SK-N-SH treated with all-trans-retinoic acid at 6 μM for 48 hours (cell line): Measurements from ENCODE around the gene SMTNL2.
"Not testable (repeated sequence)": the region's sequence is repeated elsewhere in the genome, so short reads cannot be mapped to it uniquely, and the experiment has no call there.

ENCODE experiments used
- ATAC-seq: fragments of 200-7000 bp; cut with Tn5 transposase; 3 replicates; pipeline ENCODE4 v1.9.1; 2020; ENCODE audit warnings: mild to moderate bottlenecking, moderate library complexity
- BACH2 ChIP-seq: fragments of 250-450 bp; sonication (Bioruptor Pico); IDR thresholded peaks from 2 replicates; pipeline ENCODE4 v1.9.0; 2021; ENCODE audit warnings: mild to moderate bottlenecking, borderline replicate concordance
- CSDC2 ChIP-seq: fragments of 250-450 bp; sonication (Bioruptor Pico); IDR thresholded peaks from 2 replicates; pipeline ENCODE4 v1.5.0; 2020; ENCODE audit warnings: mild to moderate bottlenecking, moderate library complexity
- ESRRG ChIP-seq: fragments of 250-450 bp; sonication (Bioruptor Pico); IDR thresholded peaks from 2 replicates; pipeline ENCODE4 v1.6.1; 2021; ENCODE audit warnings: mild to moderate bottlenecking
- ISL1 ChIP-seq: fragments of 250-450 bp; sonication (Bioruptor Pico); IDR thresholded peaks from 2 replicates; pipeline ENCODE4 v2.1.2; 2022; ENCODE audit warnings: mild to moderate bottlenecking, moderate library complexity
- OSR1 ChIP-seq: fragments of 250-450 bp; sonication (Bioruptor Pico); IDR thresholded peaks from 2 replicates; pipeline ENCODE4 v1.8.0; 2022; ENCODE audit warnings: moderate library complexity, mild to moderate bottlenecking, inconsistent platforms
- PPARA ChIP-seq: fragments of 250-450 bp; sonication (Bioruptor Pico); IDR thresholded peaks from 2 replicates; pipeline ENCODE4 v1.5.0; 2020; ENCODE audit warnings: mild to moderate bottlenecking, borderline replicate concordance
- RARB ChIP-seq: fragments of 250-450 bp; sonication (Bioruptor Pico); IDR thresholded peaks from 2 replicates; pipeline ENCODE4 v1.8.0; 2021; ENCODE audit warnings: mild to moderate bottlenecking, moderate library complexity
- SNAI2 ChIP-seq: fragments of 250-450 bp; sonication (Bioruptor Pico); IDR thresholded peaks from 2 replicates; pipeline ENCODE4 v1.5.0; 2020; ENCODE audit warnings: mild to moderate bottlenecking, moderate library complexity
- TCF4 ChIP-seq: fragments of 250-450 bp; sonication (Bioruptor Pico); IDR thresholded peaks from 2 replicates; pipeline ENCODE4 v1.8.0; 2021; ENCODE audit warnings: mild to moderate bottlenecking, moderate library complexity, borderline replicate concordance
- TOX ChIP-seq: fragments of 250-450 bp; sonication (Bioruptor Pico); IDR thresholded peaks from 2 replicates; pipeline ENCODE4 v1.8.0; 2021; ENCODE audit warnings: mild to moderate bottlenecking, moderate library complexity, borderline replicate concordance
- ZC3H10 ChIP-seq: fragments of 250-450 bp; sonication (Bioruptor Pico); IDR thresholded peaks from 2 replicates; pipeline ENCODE4 v1.5.1; 2021; ENCODE audit warnings: mild to moderate bottlenecking, moderate library complexity
- ZFP3 ChIP-seq: fragments of 250-450 bp; sonication (Bioruptor Pico); IDR thresholded peaks from 2 replicates; pipeline ENCODE4 v1.5.0; 2020; ENCODE audit warnings: mild to moderate bottlenecking, moderate library complexity
- ZFP30 ChIP-seq: fragments of 450-650 bp; formaldehyde crosslinking; IDR thresholded peaks from 2 replicates; pipeline ENCODE4 v1.5.0; 2022; ENCODE audit warnings: mild to moderate bottlenecking, moderate library complexity
- ZNF565 ChIP-seq: fragments of 450-650 bp; formaldehyde crosslinking; conservative IDR thresholded peaks from 2 replicates; pipeline ENCODE4 v1.5.0; 2020; ENCODE audit warnings: low read depth, mild to moderate bottlenecking, moderate library complexity
- ZNF70 ChIP-seq: fragments of 450-650 bp; formaldehyde crosslinking; IDR thresholded peaks from 2 replicates; pipeline ENCODE4 v1.5.0; 2020; ENCODE audit warnings: mild to moderate bottlenecking, moderate library complexity
- ZNF8 ChIP-seq: fragments of 450-650 bp; formaldehyde crosslinking; IDR thresholded peaks from 2 replicates; pipeline ENCODE4 v1.5.0; 2020; ENCODE audit warnings: mild to moderate bottlenecking, moderate library complexity
- TF ChIP-seq, protein P1 (sequence below): fragments of 250-450 bp; sonication (Bioruptor Pico); IDR thresholded peaks from 2 replicates; pipeline ENCODE4 v1.8.0; 2021; ENCODE audit warnings: low read depth, mild to moderate bottlenecking, moderate library complexity, borderline replicate concordance
- TF ChIP-seq, protein P2 (sequence below): fragments of 250-450 bp; sonication (Bioruptor Pico); IDR thresholded peaks from 2 replicates; pipeline ENCODE4 v1.8.0; 2020; ENCODE audit warnings: mild to moderate bottlenecking, moderate library complexity, borderline replicate concordance
- TF ChIP-seq, protein P3 (sequence below): fragments of 250-450 bp; sonication (Bioruptor Pico); IDR thresholded peaks from 2 replicates; pipeline ENCODE4 v1.5.1; 2021; ENCODE audit warnings: mild to moderate bottlenecking, moderate library complexity
- TF ChIP-seq, protein P4 (sequence below): fragments of 250-450 bp; sonication (Bioruptor Pico); IDR thresholded peaks from 2 replicates; pipeline ENCODE4 v1.5.1; 2020; ENCODE audit warnings: low read depth, mild to moderate bottlenecking, moderate library complexity

Gene SMTNL2

DNA sequence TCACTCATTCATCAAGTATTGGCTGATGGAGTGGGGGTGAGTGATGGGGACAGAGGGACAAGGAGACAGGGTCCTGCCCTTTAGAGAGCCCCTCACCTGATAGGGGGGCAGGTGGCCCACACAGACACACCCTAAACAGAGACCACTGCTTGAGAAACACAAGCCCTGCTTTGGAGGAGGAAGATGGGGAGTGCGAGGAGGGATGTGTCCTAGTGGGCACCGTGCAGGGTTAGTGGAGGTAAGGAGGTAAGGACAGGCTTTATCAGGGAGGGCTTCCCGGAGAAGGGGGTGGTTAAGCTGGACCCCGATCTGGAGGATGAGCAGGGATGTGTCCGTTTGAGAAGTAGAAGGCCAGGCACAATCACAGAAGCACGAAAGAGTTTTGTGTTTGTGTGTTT, 8.2 kb upstream of the SMTNL2 start (continued):
- TF ChIP-seq SNAI2 (CRISPR knock-in tag) (no peak), TCF4 (CRISPR knock-in tag) (no peak)

DNA sequence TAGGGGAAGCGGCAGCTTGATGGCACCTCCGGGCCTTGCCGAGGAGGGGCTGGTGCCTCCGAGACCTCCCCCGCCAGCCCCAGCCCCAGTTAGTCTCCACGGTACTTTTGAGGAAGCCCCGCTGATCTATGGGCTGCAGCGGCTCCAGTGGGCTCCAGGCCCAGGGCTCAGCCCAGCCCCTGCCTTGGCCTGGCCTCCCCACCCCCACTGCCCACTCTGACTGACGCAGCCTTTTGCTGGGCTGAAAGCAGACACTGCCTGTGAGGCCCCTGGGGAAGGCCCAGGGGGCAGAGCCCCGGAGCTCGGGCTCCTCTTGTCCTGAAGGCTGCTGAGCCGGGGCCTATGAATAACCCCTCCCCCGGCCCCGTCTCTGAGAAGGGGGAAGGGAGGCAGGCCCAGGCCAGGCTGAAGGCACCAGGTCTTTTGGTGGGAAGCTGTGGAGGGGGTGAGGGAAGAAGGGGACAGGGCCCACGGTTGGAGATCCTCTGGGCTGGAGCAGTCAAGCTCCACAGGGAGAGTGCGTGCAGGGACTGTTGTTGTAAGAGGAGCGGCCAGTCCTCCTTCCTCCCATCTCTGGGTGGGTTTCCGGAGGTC, 7.5 kb upstream of the SMTNL2 start:
- TF ChIP-seq ISL1 (CRISPR knock-in tag) (no peak), ZNF8 (CRISPR knock-in tag) (no peak), PPARA (CRISPR knock-in tag) (no peak), RARB (CRISPR knock-in tag) (no peak), ZFP3 (CRISPR knock-in tag) (no peak), ESRRG (CRISPR knock-in tag) (no peak), ZC3H10 (CRISPR knock-in tag) (no peak), SNAI2 (CRISPR knock-in tag) (no peak), OSR1 (no peak), TOX (no peak), ZNF70 (CRISPR knock-in tag) (no peak), ZFP30 (CRISPR knock-in tag) (no peak), CSDC2 (no peak), ZNF565 (CRISPR knock-in tag) (no peak)
- TF ChIP-seq, protein P1, sequence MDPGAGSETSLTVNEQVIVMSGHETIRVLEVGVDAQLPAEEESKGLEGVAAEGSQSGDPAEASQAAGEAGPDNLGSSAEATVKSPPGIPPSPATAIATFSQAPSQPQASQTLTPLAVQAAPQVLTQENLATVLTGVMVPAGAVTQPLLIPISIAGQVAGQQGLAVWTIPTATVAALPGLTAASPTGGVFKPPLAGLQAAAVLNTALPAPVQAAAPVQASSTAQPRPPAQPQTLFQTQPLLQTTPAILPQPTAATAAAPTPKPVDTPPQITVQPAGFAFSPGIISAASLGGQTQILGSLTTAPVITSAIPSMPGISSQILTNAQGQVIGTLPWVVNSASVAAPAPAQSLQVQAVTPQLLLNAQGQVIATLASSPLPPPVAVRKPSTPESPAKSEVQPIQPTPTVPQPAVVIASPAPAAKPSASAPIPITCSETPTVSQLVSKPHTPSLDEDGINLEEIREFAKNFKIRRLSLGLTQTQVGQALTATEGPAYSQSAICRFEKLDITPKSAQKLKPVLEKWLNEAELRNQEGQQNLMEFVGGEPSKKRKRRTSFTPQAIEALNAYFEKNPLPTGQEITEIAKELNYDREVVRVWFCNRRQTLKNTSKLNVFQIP (CRISPR knock-in tag), result no peak
- TF ChIP-seq, protein P2, sequence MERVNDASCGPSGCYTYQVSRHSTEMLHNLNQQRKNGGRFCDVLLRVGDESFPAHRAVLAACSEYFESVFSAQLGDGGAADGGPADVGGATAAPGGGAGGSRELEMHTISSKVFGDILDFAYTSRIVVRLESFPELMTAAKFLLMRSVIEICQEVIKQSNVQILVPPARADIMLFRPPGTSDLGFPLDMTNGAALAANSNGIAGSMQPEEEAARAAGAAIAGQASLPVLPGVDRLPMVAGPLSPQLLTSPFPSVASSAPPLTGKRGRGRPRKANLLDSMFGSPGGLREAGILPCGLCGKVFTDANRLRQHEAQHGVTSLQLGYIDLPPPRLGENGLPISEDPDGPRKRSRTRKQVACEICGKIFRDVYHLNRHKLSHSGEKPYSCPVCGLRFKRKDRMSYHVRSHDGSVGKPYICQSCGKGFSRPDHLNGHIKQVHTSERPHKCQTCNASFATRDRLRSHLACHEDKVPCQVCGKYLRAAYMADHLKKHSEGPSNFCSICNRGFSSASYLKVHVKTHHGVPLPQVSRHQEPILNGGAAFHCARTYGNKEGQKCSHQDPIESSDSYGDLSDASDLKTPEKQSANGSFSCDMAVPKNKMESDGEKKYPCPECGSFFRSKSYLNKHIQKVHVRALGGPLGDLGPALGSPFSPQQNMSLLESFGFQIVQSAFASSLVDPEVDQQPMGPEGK (CRISPR knock-in tag), result no peak

DNA sequence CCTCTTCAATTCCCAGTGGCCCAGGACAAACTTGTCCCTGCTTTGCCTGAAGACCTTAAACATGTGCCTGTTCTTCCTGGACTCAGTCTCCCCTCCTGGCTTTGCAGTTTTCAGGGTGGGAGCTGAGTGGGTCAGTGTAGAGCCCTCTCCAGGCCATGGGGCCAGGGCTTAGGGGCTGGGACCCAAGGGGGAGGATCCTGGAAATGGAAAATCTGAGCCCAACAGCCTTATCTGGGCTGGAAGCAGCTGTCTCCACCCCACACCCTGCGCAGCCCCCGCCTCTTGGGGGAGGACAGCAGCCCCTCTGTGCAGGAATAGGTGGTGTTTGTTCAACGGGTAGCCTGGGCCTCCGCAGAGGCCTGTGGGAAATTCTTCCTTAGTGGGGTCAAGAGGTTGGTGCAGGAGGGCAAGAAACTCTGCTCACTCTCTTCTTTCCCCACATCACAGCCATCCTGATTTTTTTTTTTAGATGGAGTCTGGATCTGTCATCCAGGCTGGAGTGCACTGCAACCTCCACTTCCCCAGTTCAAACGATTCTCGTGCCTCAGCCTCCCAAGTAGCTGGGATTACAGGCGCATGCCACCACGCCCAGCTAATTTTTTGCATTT, 6.8 kb upstream of the SMTNL2 start:
- ATAC-seq, result no peak
- TF ChIP-seq ISL1 (CRISPR knock-in tag) (no peak), RARB (CRISPR knock-in tag) (no peak), ESRRG (CRISPR knock-in tag) (no peak), BACH2 (CRISPR knock-in tag) (no peak), ZFP3 (CRISPR knock-in tag) (no peak), ZNF565 (CRISPR knock-in tag) (no peak), ZFP30 (CRISPR knock-in tag) (no peak), CSDC2 (no peak), ZNF70 (CRISPR knock-in tag) (no peak), ZNF8 (CRISPR knock-in tag) (no peak), TCF4 (CRISPR knock-in tag) (no peak)
- TF ChIP-seq, protein P3, sequence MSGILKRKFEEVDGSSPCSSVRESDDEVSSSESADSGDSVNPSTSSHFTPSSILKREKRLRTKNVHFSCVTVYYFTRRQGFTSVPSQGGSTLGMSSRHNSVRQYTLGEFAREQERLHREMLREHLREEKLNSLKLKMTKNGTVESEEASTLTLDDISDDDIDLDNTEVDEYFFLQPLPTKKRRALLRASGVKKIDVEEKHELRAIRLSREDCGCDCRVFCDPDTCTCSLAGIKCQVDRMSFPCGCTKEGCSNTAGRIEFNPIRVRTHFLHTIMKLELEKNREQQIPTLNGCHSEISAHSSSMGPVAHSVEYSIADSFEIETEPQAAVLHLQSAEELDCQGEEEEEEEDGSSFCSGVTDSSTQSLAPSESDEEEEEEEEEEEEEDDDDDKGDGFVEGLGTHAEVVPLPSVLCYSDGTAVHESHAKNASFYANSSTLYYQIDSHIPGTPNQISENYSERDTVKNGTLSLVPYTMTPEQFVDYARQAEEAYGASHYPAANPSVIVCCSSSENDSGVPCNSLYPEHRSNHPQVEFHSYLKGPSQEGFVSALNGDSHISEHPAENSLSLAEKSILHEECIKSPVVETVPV, result no peak
- TF ChIP-seq, protein P4, sequence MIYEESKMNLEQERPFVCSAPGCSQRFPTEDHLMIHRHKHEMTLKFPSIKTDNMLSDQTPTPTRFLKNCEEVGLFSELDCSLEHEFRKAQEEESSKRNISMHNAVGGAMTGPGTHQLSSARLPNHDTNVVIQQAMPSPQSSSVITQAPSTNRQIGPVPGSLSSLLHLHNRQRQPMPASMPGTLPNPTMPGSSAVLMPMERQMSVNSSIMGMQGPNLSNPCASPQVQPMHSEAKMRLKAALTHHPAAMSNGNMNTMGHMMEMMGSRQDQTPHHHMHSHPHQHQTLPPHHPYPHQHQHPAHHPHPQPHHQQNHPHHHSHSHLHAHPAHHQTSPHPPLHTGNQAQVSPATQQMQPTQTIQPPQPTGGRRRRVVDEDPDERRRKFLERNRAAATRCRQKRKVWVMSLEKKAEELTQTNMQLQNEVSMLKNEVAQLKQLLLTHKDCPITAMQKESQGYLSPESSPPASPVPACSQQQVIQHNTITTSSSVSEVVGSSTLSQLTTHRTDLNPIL (CRISPR knock-in tag), result no peak
- TF ChIP-seq, all 23 proteins: peak for 0

More for the DNA sequence above, 7.5 kb upstream of the SMTNL2 start:
- no peak; the same call in 2 of the 3 replicates for ATAC-seq

DNA sequence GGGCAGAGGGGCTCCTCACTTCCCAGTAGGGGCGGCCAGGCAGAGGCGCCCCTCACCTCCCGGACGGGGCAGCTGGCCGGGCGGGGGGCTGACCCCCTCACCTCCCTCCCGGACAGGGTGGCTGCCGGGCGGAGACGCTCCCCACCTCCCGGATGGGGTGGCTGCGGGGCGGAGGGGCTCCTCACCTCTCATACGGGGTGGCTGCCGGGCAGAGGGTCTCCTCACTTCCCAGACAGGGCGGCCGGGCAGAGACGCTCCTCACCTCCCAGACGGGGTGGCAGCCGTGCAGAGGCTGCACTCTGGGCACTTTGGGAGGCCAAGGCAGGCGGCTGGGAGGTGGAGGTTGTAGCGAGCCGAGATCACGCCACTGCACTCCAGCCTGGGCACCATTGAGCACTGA, 6.0 kb upstream of the SMTNL2 start:
- not testable (repeated sequence) for ATAC-seq

DNA sequence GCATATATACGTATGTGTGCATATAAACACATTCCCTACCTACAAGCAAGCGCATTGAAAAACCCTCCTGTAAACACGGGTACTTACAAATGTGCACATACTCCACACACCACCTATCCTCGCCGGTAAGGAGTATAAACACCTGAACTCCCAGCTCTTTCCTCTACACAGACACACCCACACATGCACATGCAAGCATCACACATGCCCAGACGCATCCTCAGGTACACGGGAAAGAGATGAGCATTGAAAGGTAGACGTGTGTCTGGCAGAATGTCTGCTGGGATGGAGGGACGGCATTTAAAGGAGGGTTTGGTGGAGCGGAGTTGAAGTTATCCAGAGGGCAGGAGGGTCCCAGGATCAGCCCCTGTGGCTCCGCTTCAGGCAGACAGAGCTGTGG, 4.7 kb upstream of the SMTNL2 start:
- no peak for ATAC-seq
- TF ChIP-seq ZFP3 (CRISPR knock-in tag) (no peak), OSR1 (no peak), ZC3H10 (CRISPR knock-in tag) (no peak)
